HG03159 (cell line): ENCODE data around the gene OPRL1.

Experiments used
- ATAC-seq: cut with Tn5 transposase; IDR thresholded peaks from one replicate; pipeline ENCODE4 v1.9.1; 2021; ENCODE audit warnings: mild to moderate bottlenecking, moderate library complexity; ENCODE audit not compliant: unreplicated experiment

OPRL1 gene

GRCh38 chr20:64055893-64056638, 23.8 kb upstream of the OPRL1 start:
- ATAC-seq, result no peak

GRCh38 chr20:64056639-64056888, 23.3 kb upstream of the OPRL1 start:
- no peak for ATAC-seq

DNA sequence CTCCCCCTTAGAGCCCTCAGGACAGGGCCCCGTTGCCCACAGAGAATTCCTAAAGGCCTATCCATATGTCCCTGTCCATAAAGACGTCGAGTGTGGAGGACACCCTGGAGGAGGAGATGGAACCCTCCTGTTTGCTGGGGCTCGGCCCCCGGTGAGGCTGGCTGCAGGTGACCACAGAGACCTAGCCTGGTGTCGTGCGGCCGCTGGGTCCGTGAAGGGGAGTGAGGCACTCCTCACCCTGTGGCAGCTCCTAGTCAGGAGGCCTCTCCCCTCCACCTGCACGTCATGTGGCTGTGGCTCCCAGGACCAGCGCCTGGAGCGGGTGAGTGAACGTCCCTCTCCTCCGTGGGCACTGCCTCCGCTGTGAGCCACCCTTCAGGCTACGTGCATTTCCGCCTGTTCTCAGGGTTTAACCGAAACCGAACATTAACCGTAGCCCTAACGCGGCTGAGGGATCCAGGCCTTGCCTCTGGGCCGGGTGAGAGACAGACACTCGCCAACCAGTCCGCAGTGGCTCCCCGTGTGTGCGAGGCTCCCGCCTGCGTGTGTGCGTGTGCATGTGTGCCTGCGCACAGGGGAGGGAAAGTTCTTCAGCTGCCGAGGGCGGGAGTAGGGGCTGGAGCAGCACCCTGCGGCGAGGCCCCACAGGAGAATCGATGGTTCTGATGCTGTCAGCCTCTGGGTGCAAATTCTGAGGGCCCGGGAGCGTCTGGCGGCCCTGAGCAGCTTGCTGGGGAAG, 22.8 kb upstream of the OPRL1 start:
- ATAC-seq, result no peak

GRCh38 chr20:64057628-64058498, 22.0 kb upstream of the OPRL1 start:
- no peak for ATAC-seq

GRCh38 chr20:64058536-64058935, 21.3 kb upstream of the OPRL1 start:
- ATAC-seq, result no peak

DNA sequence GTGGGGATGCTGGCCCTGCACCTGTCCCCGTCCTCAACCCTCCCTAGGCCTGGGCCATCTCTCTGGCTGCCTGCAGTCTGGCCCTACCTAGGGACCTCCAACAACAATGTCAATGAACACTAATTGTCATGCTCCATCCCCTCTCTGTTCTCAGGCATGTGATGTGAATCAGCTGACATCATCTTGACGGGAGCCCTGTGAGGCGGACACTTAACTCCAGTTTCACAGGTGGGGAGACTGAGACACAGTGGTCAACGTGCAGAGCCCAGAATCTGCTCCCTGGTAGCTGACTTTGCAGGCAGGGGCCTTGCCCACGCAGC, 17.6 kb upstream of the OPRL1 start:
- ATAC-seq, result no peak

GRCh38 chr20:64062596-64063388, 17.1 kb upstream of the OPRL1 start, which contains the start of gene TCEA2:
TSS of gene TCEA2 (plus strand) at chr20:64063198. CDS start at chr20:64063313, 115 bp downstream.
- peak; percentile 80 for ATAC-seq

GRCh38 chr20:64063389-64064144, 16.3 kb upstream of the OPRL1 start:
- ATAC-seq, result no peak

- ATAC-seq, result no peak
These were observed 15.7 kb upstream of the OPRL1 start for GRCh38 chr20:64064145-64064698.

- no peak for ATAC-seq
These were observed 14.6 kb upstream of the OPRL1 start for GRCh38 chr20:64065062-64065973.

DNA sequence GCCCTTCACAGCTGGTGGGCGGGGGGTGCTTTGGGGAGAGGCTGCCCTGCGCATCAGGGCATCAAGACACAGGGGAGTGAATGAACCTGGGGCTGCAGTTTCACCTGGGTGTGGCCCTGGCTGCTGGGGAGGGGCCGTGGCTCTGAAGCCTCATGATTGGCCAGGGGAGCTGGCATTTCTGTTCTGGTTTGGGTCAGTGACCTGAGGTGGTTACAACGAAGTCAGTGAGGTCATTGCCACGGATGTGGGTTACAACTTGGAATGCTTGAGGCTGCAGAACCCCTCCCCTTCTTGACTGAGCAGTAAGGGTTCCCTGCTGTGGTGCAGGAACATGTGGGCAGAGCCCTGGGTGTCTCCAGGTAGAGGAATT, 13.9 kb upstream of the OPRL1 start:
- ATAC-seq, result peak; percentile 43

GRCh38 chr20:64067005-64067632, 12.8 kb upstream of the OPRL1 start:
- no peak for ATAC-seq

DNA sequence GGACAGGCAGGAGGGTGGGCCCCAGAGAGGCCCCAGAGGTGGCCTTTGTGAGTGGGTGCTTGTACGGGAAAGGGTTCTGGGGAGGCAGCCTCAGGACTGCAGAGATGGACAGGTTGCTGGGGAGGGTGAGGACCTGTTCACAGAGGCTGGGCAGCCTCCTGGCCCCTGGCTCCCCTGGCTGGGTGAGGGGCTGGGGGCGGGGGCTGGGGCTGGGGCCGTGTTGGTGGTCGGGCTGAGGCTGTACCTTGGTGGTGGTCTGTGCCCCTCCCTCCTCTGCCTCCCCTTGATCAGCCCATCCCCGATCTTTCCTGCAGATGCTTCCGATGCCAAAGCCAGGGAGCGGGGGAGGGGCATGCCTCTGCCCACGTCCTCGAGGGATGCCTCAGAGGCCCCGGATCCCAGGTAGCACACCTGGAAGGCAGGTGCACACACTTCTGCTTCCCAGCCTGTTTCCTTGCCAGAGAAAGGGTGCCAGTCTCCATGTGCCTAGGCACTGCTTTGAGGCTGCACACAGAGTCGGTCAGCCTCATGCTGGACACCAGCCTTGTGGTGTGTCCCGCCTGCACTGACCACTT, 12.1 kb upstream of the OPRL1 start:
- no peak for ATAC-seq

GRCh38 chr20:64068386-64069208, 11.3 kb upstream of the OPRL1 start:
- no peak for ATAC-seq

- no peak for ATAC-seq
These were observed 10.7 kb upstream of the OPRL1 start for GRCh38 chr20:64069209-64069613.

GRCh38 chr20:64069614-64070243, 10.2 kb upstream of the OPRL1 start:
- no peak for ATAC-seq
